ENCODE results near the gene POMT1.
"Not testable (repeated sequence)": the region's sequence is repeated elsewhere in the genome, so short reads cannot be mapped to it uniquely, and the experiment has no call there.

The POMT1 gene

GRCh38 chr9:131545786-131546335, 43.1 kb downstream of the POMT1 start:
- DNase-seq (ENCODE audit: low read depth) = no peak
- TF ChIP-seq CTCF (conservative IDR thresholded peaks at IDR 0.05; ENCODE audit: low read depth, low read length) = no peak
- no peak overlapping the region for H3K4me3 ChIP-seq (ENCODE audit: low read depth, low read length)

- peak overlapping the region; percentile 42 for H3K4me3 ChIP-seq (ENCODE audit: low read depth, low read length)
- DNase-seq (ENCODE audit: low read depth) = peak; percentile 15
- TF ChIP-seq CTCF (conservative IDR thresholded peaks at IDR 0.05; ENCODE audit: low read depth, low read length) = peak; percentile 22
Measured at GRCh38 chr9:131546336-131547084, 43.8 kb downstream of the POMT1 start.

GRCh38 chr9:131549186-131549585, 46.5 kb downstream of the POMT1 start:
- not testable (repeated sequence) for H3K4me3 ChIP-seq (ENCODE audit: low read depth, low read length); DNase-seq (ENCODE audit: low read depth)

GRCh38 chr9:131550465-131550864, 47.7 kb downstream of the POMT1 start:
- DNase-seq (ENCODE audit: low read depth); H3K4me3 ChIP-seq (ENCODE audit: low read depth, low read length): not testable (repeated sequence)

GRCh38 chr9:131552030-131552429, 49.3 kb downstream of the POMT1 start:
- no peak for TF ChIP-seq CTCF (conservative IDR thresholded peaks at IDR 0.05; ENCODE audit: low read depth, low read length)
- H3K4me3 ChIP-seq (ENCODE audit: low read depth, low read length) = no peak overlapping the region
- DNase-seq (ENCODE audit: low read depth) = no peak

- no peak for TF ChIP-seq CTCF (conservative IDR thresholded peaks at IDR 0.05; ENCODE audit: low read depth, low read length)
- no peak for DNase-seq (ENCODE audit: low read depth)
- no peak overlapping the region for H3K4me3 ChIP-seq (ENCODE audit: low read depth, low read length)
Measured at GRCh38 chr9:131554087-131554842, 51.5 kb downstream of the POMT1 start.

- no peak for TF ChIP-seq CTCF (conservative IDR thresholded peaks at IDR 0.05; ENCODE audit: low read depth, low read length)
- no peak for DNase-seq (ENCODE audit: low read depth)
- H3K4me3 ChIP-seq (ENCODE audit: low read depth, low read length) = no peak overlapping the region
Measured at GRCh38 chr9:131554843-131555351, 52.2 kb downstream of the POMT1 start.
